A549 (cell line): Measurements from ENCODE around the gene DRC7. TPM values are rescaled to one million over a fixed set of nuclear protein-coding genes. Genes with fewer than 3 reads are reported as not detected.

ENCODE experiments used
- ATAC-seq, 2 experiments: fragments of 200-7000 bp in 1 of 2; fragments of >200 bp in 1 of 2; cut with Nextera tagmentation in 1 of 2; cut with Tn5 transposase in 1 of 2; 3 replicates each; pipeline versions ENCODE4 v1.8.0 to v1.9.1; 2018 to 2020; ENCODE audit warnings: mild to moderate bottlenecking in 1 of 2, moderate library complexity in 1 of 2
- CTCF ChIA-PET: fragments of 300-600 bp; sonication (Branson Sonifier 250); formaldehyde crosslinking; extraction: SDS; loops from one replicate; lab custom pipeline; 2021; ENCODE audit warnings: antibody characterized with exemption, inconsistent platforms; lab: Yijun Ruan, JAX
- POLR2A ChIA-PET: fragments of 350-600 bp; formaldehyde crosslinking; extraction: SDS; loops from one replicate; lab custom pipeline; 2021; ENCODE audit warnings: antibody characterized with exemption, inconsistent platforms; lab: Yijun Ruan, JAX
- DNase-seq, 2 experiments: peaks; one replicate each; pipeline versions ENCODE4 v3.0.0 to v3.0.0-alpha.2; 2011 to 2016; ENCODE audit warnings: low read depth in 1 of 2, low spot score in 1 of 2
- FAIRE-seq: peaks from 2 replicates; lab custom pipeline; 2011; peaks lifted over from hg19 to GRCh38; lab: Jason Lieb, UNC
- H3K27ac ChIP-seq, 2 experiments: fragments of >200 bp; sonication (Bioruptor Twin); formaldehyde crosslinking; 3 replicates each; pipeline ENCODE4 v1.5.1; 2016 to 2017
- H3K4me1 ChIP-seq: fragments of >200 bp; sonication (Bioruptor Twin); formaldehyde crosslinking; 3 replicates; pipeline ENCODE4 v1.6.1; 2016
- H3K4me2 ChIP-seq: fragments of >200 bp; sonication (Bioruptor Twin); formaldehyde crosslinking; 3 replicates; pipeline ENCODE4 v1.6.1; 2016
- H3K4me3 ChIP-seq: fragments of >200 bp; sonication (Bioruptor Twin); formaldehyde crosslinking; 3 replicates; pipeline ENCODE4 v1.5.1; 2016
- H3K9me3 ChIP-seq: fragments of >200 bp; sonication (Bioruptor Twin); formaldehyde crosslinking; 3 replicates; pipeline ENCODE4 v1.6.1; 2016
- CBX2 ChIP-seq: fragments of 200-600 bp; sonication (generic); IDR thresholded peaks from 2 replicates; pipeline ENCODE4 v1.6.1; 2016; ENCODE audit warnings: low read depth, mild to moderate bottlenecking, borderline replicate concordance
- CBX8 ChIP-seq: fragments of 200-600 bp; sonication (generic); IDR thresholded peaks from 2 replicates; pipeline ENCODE4 v1.6.1; 2016
- CHD2 ChIP-seq: fragments of 150-350 bp; IDR thresholded peaks from 2 replicates; pipeline ENCODE4 v1.6.1; 2014; ENCODE audit warnings: low read length; ENCODE audit not compliant: partially characterized antibody
- EHMT2 ChIP-seq: fragments of 200-600 bp; sonication (generic); IDR thresholded peaks from 2 replicates; pipeline ENCODE4 v1.6.1; 2016; ENCODE audit warnings: antibody characterized with exemption, low read depth, mild to moderate bottlenecking, moderate library complexity
- FOSL2 ChIP-seq, 2 experiments: fragments of 450-650 bp in 1 of 2; fragments of >200 bp in 1 of 2; sonication (Bioruptor Twin) in 1 of 2; formaldehyde crosslinking; IDR thresholded peaks; 2 replicates each; pipeline versions ENCODE4 v1.5.0 to v1.6.1; 2016 to 2020; ENCODE audit warnings: mild to moderate bottlenecking in 1 of 2, moderate library complexity in 1 of 2
- HDAC2 ChIP-seq: fragments of 200-600 bp; sonication (generic); IDR thresholded peaks from 2 replicates; pipeline ENCODE4 v1.6.1; 2016
- JUNB ChIP-seq: fragments of >200 bp; sonication (Bioruptor Twin); formaldehyde crosslinking; IDR thresholded peaks from 2 replicates; pipeline ENCODE4 v1.6.1; 2016
- KDM1A ChIP-seq: fragments of 200-600 bp; sonication (generic); IDR thresholded peaks from 2 replicates; pipeline ENCODE4 v1.6.1; 2016; ENCODE audit warnings: low read depth, mild to moderate bottlenecking
- KDM5A ChIP-seq: fragments of 200-600 bp; sonication (generic); IDR thresholded peaks from 2 replicates; pipeline ENCODE4 v1.6.1; 2016; ENCODE audit warnings: antibody characterized with exemption, mild to moderate bottlenecking
- MAFK ChIP-seq: fragments of 450-650 bp; IDR thresholded peaks from 2 replicates; pipeline ENCODE4 v1.6.1; 2014; ENCODE audit not compliant: partially characterized antibody
- MAZ ChIP-seq: fragments of 150-350 bp; IDR thresholded peaks from 2 replicates; pipeline ENCODE4 v1.6.1; 2014; ENCODE audit warnings: antibody characterized with exemption, low read depth, low read length, borderline replicate concordance
- MYC ChIP-seq: IDR thresholded peaks from 2 replicates; pipeline ENCODE4 v1.6.1; 2012; ENCODE audit warnings: mild to moderate bottlenecking, inconsistent platforms, low read length, improper control_type of control experiment, borderline replicate concordance
- PHF8 ChIP-seq: fragments of 200-600 bp; sonication (generic); IDR thresholded peaks from 2 replicates; pipeline ENCODE4 v1.6.1; 2016; ENCODE audit warnings: low read depth, mild to moderate bottlenecking, antibody characterized with exemption, moderate library complexity, borderline replicate concordance
- RARB ChIP-seq: fragments of 250-450 bp; sonication (Bioruptor Pico); IDR thresholded peaks from 2 replicates; pipeline ENCODE4 v1.8.0; 2021; ENCODE audit warnings: mild to moderate bottlenecking, moderate library complexity
- REST ChIP-seq: fragments of 200-600 bp; sonication (generic); IDR thresholded peaks from 2 replicates; pipeline ENCODE4 v1.6.1; 2016; ENCODE audit warnings: antibody characterized with exemption, mild to moderate bottlenecking, moderate library complexity
- SMC3 ChIP-seq: fragments of >200 bp; sonication (Bioruptor Twin); formaldehyde crosslinking; IDR thresholded peaks from 3 replicates; pipeline ENCODE4 v1.6.1; 2018; ENCODE audit warnings: inconsistent platforms
- TP53 ChIP-seq: fragments of 250-450 bp; sonication (Bioruptor Pico); IDR thresholded peaks from 2 replicates; pipeline ENCODE4 v1.5.0; 2021; ENCODE audit warnings: mild to moderate bottlenecking, moderate library complexity
- USF2 ChIP-seq: fragments of 450-650 bp; IDR thresholded peaks from 2 replicates; pipeline ENCODE4 v1.6.1; 2014; ENCODE audit warnings: antibody characterized with exemption
- ZFP36 ChIP-seq: fragments of 450-650 bp; IDR thresholded peaks from 2 replicates; pipeline ENCODE4 v1.6.1; 2014; ENCODE audit warnings: borderline replicate concordance; ENCODE audit not compliant: partially characterized antibody
- WGBS: methylation state at CpG from one replicate; pipeline ENCODE4 v1.1.6; 2017; ENCODE audit errors: missing lambda C conversion rate; 5-methylcytosine and 5-hydroxymethylcytosine counted together
- polyA minus RNA-seq: library from RNA; depleted of rRNA, polyadenylated mRNA; stranded (reverse); fragments of >200 nt; gene quantifications from 2 replicates; pipeline ENCODE4 v1.2.3, GENCODE V29; 2011; rRNA and poly(A)+ RNA removed
- polyA plus RNA-seq, 4 experiments: library from polyadenylated mRNA; depleted of rRNA in 3 of 4; stranded (reverse); fragments of >200 nt; fragmentation: RNase III in 1 of 4; extraction: RNeasy Plus Mini Kit Qiagen cat#74134 plus additional on column Dnase treatment in 1 of 4; gene quantifications; 2 replicates in 3 of 4; 3 replicates in 1 of 4; pipeline ENCODE4 v1.2.3, GENCODE V29; 2011 to 2017
- TF ChIP-seq, protein P1 (sequence below): fragments of 250-450 bp; sonication (Bioruptor Pico); IDR thresholded peaks from 2 replicates; pipeline ENCODE4 v1.5.0; 2020; ENCODE audit warnings: low read depth, mild to moderate bottlenecking, moderate library complexity
- TF ChIP-seq, protein P2 (sequence below): IDR thresholded peaks from 2 replicates; pipeline ENCODE4 v1.6.1; 2012
- TF ChIP-seq, protein P3 (sequence below): fragments of 250-450 bp; sonication (Bioruptor Pico); IDR thresholded peaks from 2 replicates; pipeline ENCODE4 v1.5.0; 2021; ENCODE audit warnings: mild to moderate bottlenecking, moderate library complexity, borderline replicate concordance
- TF ChIP-seq, protein P4 (sequence below): IDR thresholded peaks from 2 replicates; pipeline ENCODE4 v1.6.1; 2012; ENCODE audit warnings: low read depth, borderline replicate concordance

DRC7 gene
- polyA plus RNA-seq (2011; rRNA removed) = 0.17 and 0.28 TPM in 2 replicates
- 0.05 and 0.19 TPM in 2 replicates for polyA plus RNA-seq (2012; cell fraction: cytosol; rRNA removed)
- polyA plus RNA-seq (2012; cell fraction: nucleus; rRNA removed) = 0.11 and 0.20 TPM in 2 replicates
- polyA plus RNA-seq (2017; fragmentation: RNase III; extraction: RNeasy Plus Mini Kit Qiagen cat#74134 plus additional on column Dnase treatment) = 0.10 to 0.28 TPM (median 0.10 TPM) in 3 replicates
- polyA minus RNA-seq = 0.91 TPM in 1 of 2 replicates, not detected in the other

DNA sequence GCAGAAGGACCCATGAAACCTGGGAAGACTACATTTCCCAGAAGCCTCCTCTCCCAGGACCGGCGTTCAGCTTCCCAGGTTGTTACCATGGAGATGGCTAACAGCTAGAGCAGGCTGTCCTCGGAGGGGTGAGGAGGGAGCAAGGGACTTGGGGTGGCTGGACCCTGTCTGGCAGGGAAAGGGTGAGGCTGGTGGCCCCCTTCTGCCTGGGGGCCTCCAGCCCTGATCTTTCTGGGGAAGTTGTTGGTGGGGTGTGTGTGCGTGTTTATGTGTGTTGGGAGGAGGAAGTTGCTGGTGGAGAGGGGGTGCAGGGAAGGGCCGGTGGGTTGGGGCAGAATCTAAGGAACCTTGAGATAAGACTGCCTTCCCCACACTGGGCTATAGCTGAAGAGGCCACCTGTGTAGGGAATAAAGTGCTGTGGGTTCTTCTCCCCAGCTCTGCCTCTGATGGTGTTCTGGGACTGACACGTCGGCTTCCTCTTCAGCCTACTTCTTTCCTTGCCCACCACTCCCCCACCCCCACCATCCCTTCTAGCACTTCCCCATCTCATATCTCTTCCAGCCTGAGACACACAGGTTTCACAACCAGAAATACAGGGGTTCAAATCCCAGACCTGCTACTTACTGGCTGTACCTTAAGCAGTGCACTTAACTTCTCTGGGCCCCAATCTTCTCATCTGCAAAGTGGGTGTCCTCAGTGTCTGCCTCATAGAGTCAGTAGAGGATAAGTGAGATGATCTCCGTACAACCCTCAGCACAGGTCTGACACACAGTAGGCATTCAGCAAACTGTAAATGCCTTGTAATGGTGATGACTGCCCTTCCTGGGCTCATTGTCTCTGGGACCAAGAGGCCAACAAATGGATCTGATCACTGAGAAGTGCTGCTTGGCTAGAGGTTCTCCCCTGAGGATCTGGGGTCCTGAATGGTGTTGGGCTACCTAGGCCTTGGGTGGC is at the start of gene DRC7:
TSS of gene DRC7 (plus strand) at position 82 of the 955 bp plus-strand sequence. CDS start 3,144 bp downstream, outside the sequence.
- Histone ChIP-seq H3K4me3 (peak within 1 kb of the TSS; percentile 29; the same call in 1 of the 3 replicates), H3K4me1 (peaks cover 5% of the 10 kb centered on the region; the same call in 1 of the 3 replicates), H3K4me2 (peak within 1 kb of the TSS; percentile 72), H3K9me3 (no peaks in the 10 kb centered on the region), H3K27ac (peak within 1 kb of the TSS in 1 of 2 experiments; percentile 64; a peak in 2 of 6 replicates)
- FAIRE-seq (no peak), DNase-seq (peak; percentile 68 to 93), ATAC-seq (peak; percentile 91 to 96)
- WGBS = 49% methylated on average over 8 of the region's 8 CpGs
- ChIA-PET POLR2A (no interaction called here), CTCF (interaction anchor here (0.9 to 1.2 kb wide), 3 partner anchors 104 to 204 kb away, joined by 3 to 4 read pairs (median 3); no protein-coding TSS in a partner anchor)
- TF ChIP-seq FOSL2 (IDR thresholded peaks at IDR 0.05) = no peak
- no peak for TF ChIP-seq FOSL2 (CRISPR knock-in tag; IDR thresholded peaks at IDR 0.05)
- no peak for TF ChIP-seq KDM1A
- TF ChIP-seq JUNB = no peak
- TF ChIP-seq, protein P1, sequence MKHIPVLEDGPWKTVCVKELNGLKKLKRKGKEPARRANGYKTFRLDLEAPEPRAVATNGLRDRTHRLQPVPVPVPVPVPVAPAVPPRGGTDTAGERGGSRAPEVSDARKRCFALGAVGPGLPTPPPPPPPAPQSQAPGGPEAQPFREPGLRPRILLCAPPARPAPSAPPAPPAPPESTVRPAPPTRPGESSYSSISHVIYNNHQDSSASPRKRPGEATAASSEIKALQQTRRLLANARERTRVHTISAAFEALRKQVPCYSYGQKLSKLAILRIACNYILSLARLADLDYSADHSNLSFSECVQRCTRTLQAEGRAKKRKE (CRISPR knock-in tag) = no peak
- no peak for TF ChIP-seq KDM5A
- no peak for TF ChIP-seq CBX2
- TF ChIP-seq MAZ = no peak
- TF ChIP-seq, protein P2, sequence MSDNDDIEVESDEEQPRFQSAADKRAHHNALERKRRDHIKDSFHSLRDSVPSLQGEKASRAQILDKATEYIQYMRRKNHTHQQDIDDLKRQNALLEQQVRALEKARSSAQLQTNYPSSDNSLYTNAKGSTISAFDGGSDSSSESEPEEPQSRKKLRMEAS = no peak

DNA sequence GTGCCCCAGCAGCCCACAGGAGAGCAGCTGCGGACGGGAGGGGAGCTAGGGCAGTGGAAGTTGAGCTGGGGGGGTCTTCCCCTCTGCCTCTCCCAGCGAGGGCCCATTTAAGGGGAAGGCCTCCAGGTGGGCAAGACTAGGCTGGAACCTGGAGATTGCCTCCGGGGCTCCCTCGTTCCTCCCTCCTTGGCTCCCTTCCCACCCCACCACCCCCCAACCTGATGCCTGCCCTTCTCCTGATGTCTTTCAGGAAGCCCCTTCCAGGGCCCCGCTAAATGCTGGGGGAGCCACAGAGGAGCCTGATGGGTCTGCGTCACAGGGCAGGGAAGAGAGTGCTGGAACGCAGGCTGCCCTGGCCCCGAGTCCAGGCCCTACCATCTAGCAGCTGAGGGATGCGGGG is 49.4 kb upstream of the DRC7 start:
- Histone ChIP-seq H3K4me1 (peaks cover 57% of the 10 kb centered on the region), H3K9me3 (no peaks in the 10 kb centered on the region), H3K4me3 (no peak overlapping the region), H3K4me2 (0 out of 3 replicates have a peak overlapping the region, but pooled peaks have one; percentile 57), H3K27ac (peak overlapping the region in 1 of 2 experiments; percentile 89; a peak in 5 of 6 replicates)
- WGBS = 85% methylated on average over 9 of the region's 10 CpGs
- TF ChIP-seq CHD2 (no peak), FOSL2 (IDR thresholded peaks at IDR 0.05) (no peak), FOSL2 (CRISPR knock-in tag; IDR thresholded peaks at IDR 0.05) (no peak), CBX2 (no peak), RARB (CRISPR knock-in tag) (no peak), REST (no peak), ZFP36 (no peak), HDAC2 (no peak), TP53 (no peak), PHF8 (no peak), MAFK (no peak), MYC (no peak), MAZ (no peak), EHMT2 (no peak), CBX8 (no peak), SMC3 (no peak), USF2 (no peak), KDM1A (no peak)
- TF ChIP-seq, protein P3, sequence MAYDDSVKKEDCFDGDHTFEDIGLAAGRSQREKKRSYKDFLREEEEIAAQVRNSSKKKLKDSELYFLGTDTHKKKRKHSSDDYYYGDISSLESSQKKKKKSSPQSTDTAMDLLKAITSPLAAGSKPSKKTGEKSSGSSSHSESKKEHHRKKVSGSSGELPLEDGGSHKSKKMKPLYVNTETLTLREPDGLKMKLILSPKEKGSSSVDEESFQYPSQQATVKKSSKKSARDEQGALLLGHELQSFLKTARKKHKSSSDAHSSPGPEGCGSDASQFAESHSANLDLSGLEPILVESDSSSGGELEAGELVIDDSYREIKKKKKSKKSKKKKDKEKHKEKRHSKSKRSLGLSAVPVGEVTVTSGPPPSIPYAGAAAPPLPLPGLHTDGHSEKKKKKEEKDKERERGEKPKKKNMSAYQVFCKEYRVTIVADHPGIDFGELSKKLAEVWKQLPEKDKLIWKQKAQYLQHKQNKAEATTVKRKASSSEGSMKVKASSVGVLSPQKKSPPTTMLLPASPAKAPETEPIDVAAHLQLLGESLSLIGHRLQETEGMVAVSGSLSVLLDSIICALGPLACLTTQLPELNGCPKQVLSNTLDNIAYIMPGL (CRISPR knock-in tag) = no peak
- TF ChIP-seq, protein P4, sequence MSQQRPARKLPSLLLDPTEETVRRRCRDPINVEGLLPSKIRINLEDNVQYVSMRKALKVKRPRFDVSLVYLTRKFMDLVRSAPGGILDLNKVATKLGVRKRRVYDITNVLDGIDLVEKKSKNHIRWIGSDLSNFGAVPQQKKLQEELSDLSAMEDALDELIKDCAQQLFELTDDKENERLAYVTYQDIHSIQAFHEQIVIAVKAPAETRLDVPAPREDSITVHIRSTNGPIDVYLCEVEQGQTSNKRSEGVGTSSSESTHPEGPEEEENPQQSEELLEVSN = no peak
- ChIA-PET CTCF (interaction anchor here (0.5 to 16.2 kb wide), 7 partner anchors 10 to 943 kb away, joined by 3 to 785 read pairs (median 64); partner anchors contain the start of gene ADGRG1), POLR2A (no interaction called here)
- no peak for ATAC-seq
- DNase-seq = no peak
- no peak for FAIRE-seq
